Measurements from ENCODE around the gene HOMER3.
"Not testable (repeated sequence)": the region's sequence is repeated elsewhere in the genome, so short reads cannot be mapped to it uniquely, and the experiment has no call there.

HOMER3 gene

GRCh38 chr19:18902519-18902918, 38.5 kb downstream of the HOMER3 start:
- DNase-seq (ENCODE audit: low read depth in 1 of 2, low spot score in 1 of 2): not testable (repeated sequence)

- DNase-seq (ENCODE audit: low read depth in 1 of 2, low spot score in 1 of 2): no peak
Observed at GRCh38 chr19:18901491-18901890, 39.5 kb downstream of the HOMER3 start.

GRCh38 chr19:18900700-18901481, 40.1 kb downstream of the HOMER3 start:
- DNase-seq (ENCODE audit: low read depth in 1 of 2, low spot score in 1 of 2): no peak

- no peak for DNase-seq (ENCODE audit: low read depth in 1 of 2, low spot score in 1 of 2)
Observed at GRCh38 chr19:18899624-18900560, 41.1 kb downstream of the HOMER3 start.

GRCh38 chr19:18898607-18899408, 42.2 kb downstream of the HOMER3 start:
- DNase-seq (ENCODE audit: low read depth in 1 of 2, low spot score in 1 of 2): no peak

- DNase-seq (ENCODE audit: low read depth in 1 of 2, low spot score in 1 of 2): no peak
Observed at GRCh38 chr19:18898081-18898606, 42.9 kb downstream of the HOMER3 start.

- DNase-seq (ENCODE audit: low read depth in 1 of 2, low spot score in 1 of 2): no peak
Observed at GRCh38 chr19:18897094-18898029, 43.7 kb downstream of the HOMER3 start.

GRCh38 chr19:18896421-18896841, 44.6 kb downstream of the HOMER3 start:
- no peak for DNase-seq (ENCODE audit: low read depth in 1 of 2, low spot score in 1 of 2)

GRCh38 chr19:18895824-18896341, 45.1 kb downstream of the HOMER3 start, which contains the start of gene CERS1:
CERS1 (minus strand) TSS chr19:18896158; CDS start chr19:18896072, 86 bp downstream.
- no peak for DNase-seq (ENCODE audit: low read depth in 1 of 2, low spot score in 1 of 2)

GRCh38 chr19:18895038-18895823, 45.8 kb downstream of the HOMER3 start:
- no peak for DNase-seq (ENCODE audit: low read depth in 1 of 2, low spot score in 1 of 2)

GRCh38 chr19:18894254-18895037, 46.6 kb downstream of the HOMER3 start:
- no peak for DNase-seq (ENCODE audit: low read depth in 1 of 2, low spot score in 1 of 2)

- DNase-seq (ENCODE audit: low read depth in 1 of 2, low spot score in 1 of 2): no peak
Observed at GRCh38 chr19:18893587-18894253, 47.3 kb downstream of the HOMER3 start.

- no peak for DNase-seq (ENCODE audit: low read depth in 1 of 2, low spot score in 1 of 2)
Observed at GRCh38 chr19:18889949-18890745, 50.9 kb downstream of the HOMER3 start.

- DNase-seq (ENCODE audit: low read depth in 1 of 2, low spot score in 1 of 2): no peak
Observed at GRCh38 chr19:18886972-18887371, 54.0 kb downstream of the HOMER3 start.

GRCh38 chr19:18883526-18884304, 57.3 kb downstream of the HOMER3 start:
- no peak for DNase-seq (ENCODE audit: low read depth in 1 of 2, low spot score in 1 of 2)

GRCh38 chr19:18881491-18881890, 59.5 kb downstream of the HOMER3 start:
- no peak for DNase-seq (ENCODE audit: low read depth in 1 of 2, low spot score in 1 of 2)

Data from activated CD4-positive, alpha-beta T cell treated with anti-CD3 and anti-CD28 coated beads, Interleukin-2, amount 50 U/mL, for 24 hours (primary cell).